K562 (cell line): ENCODE data around the gene HELB. TPM values are rescaled to one million over a fixed set of nuclear protein-coding genes. Genes with fewer than 3 reads are reported as not detected.

ENCODE experiments used
- ATAC-seq: fragments of 200-7000 bp; cut with Tn5 transposase; 3 replicates; pipeline ENCODE4 v1.9.1; 2020; ENCODE audit warnings: moderate library complexity
- BruUV-seq: library from RNA; stranded (reverse); fragments of 400-500 nt; replicated peaks from 2 replicates; lab custom pipeline; 2021; lab: Mats Ljungman, UMichigan
- CTCF ChIA-PET: fragments of 300-600 bp; formaldehyde crosslinking; extraction: SDS; loops from one replicate; lab custom pipeline; 2021; ENCODE audit warnings: low intra/inter-chr PET ratio; lab: Yijun Ruan, JAX
- POLR2A ChIA-PET: fragments of 300-600, 350-650 bp; sonication (Branson Sonifier 250); formaldehyde crosslinking; extraction: SDS; loops from one replicate; lab custom pipeline; 2021; ENCODE audit warnings: antibody characterized with exemption, inconsistent platforms; lab: Yijun Ruan, JAX
- DNase-seq, 4 experiments: peaks; one replicate each; pipeline versions ENCODE4 v3.0.0 to v3.0.0-alpha.2; 2011 to 2018; ENCODE audit warnings: low spot score in 3 of 4, mixed read lengths in 3 of 4; ENCODE audit errors: extremely low read depth in 1 of 4
- FAIRE-seq: peaks from 2 replicates; lab custom pipeline; 2011; peaks lifted over from hg19 to GRCh38; lab: Jason Lieb, UNC
- H2AFZ ChIP-seq: 2 replicates; pipeline ENCODE4 v1.6.0; 2011; ENCODE audit warnings: low read depth, low read length, control low read depth, inconsistent platforms
- H3K27ac ChIP-seq: fragments of 200-600 bp; 3 replicates; pipeline ENCODE4 v1.8.0; 2011; ENCODE audit warnings: low read depth, mild to moderate bottlenecking, control low read depth, inconsistent platforms, low read length, moderate library complexity, mixed read lengths; ENCODE audit errors: extremely low read depth
- H3K27me3 ChIP-seq, 2 experiments: fragments of 300-600 bp in 1 of 2; 2 replicates in 1 of 2; 3 replicates in 1 of 2; pipeline versions ENCODE4 v1.6.0 to v1.8.0; 2011; ENCODE audit warnings: inconsistent platforms in 2 of 2, low read length in 2 of 2, mild to moderate bottlenecking in 1 of 2, mixed read lengths in 1 of 2, moderate library complexity in 1 of 2; ENCODE audit not compliant: control insufficient read depth in 2 of 2, insufficient read depth in 2 of 2
- H3K36me3 ChIP-seq: fragments of 300-600 bp; 3 replicates; pipeline ENCODE4 v1.8.0; 2011; ENCODE audit warnings: mild to moderate bottlenecking, low read length, inconsistent platforms; ENCODE audit not compliant: control insufficient read depth, insufficient read depth
- H3K4me1 ChIP-seq, 2 experiments: fragments of 200-600 bp in 1 of 2; replicated peaks in 1 of 2; 2 replicates in 1 of 2; 3 replicates in 1 of 2; pipeline versions ENCODE4 v1.5.1 to v1.8.0; 2011; ENCODE audit warnings: inconsistent platforms in 2 of 2, low read length in 2 of 2, mild to moderate bottlenecking in 1 of 2, mixed read lengths in 1 of 2, moderate library complexity in 1 of 2; ENCODE audit not compliant: control insufficient read depth in 2 of 2, insufficient read depth in 2 of 2
- H3K4me2 ChIP-seq: 2 replicates; pipeline ENCODE4 v1.6.1; 2011; ENCODE audit warnings: low read length, control low read depth, inconsistent platforms, mixed read lengths; ENCODE audit not compliant: insufficient read depth
- H3K4me3 ChIP-seq: fragments of 200-600 bp; sonication (generic), shearing (Covaris generic); 2 replicates; pipeline ENCODE4 v1.5.1; 2016; ENCODE audit warnings: control low read depth, inconsistent platforms
- H3K79me2 ChIP-seq: fragments of 200-600 bp; 3 replicates; pipeline ENCODE4 v1.8.0; 2011; ENCODE audit warnings: low read length, inconsistent platforms; ENCODE audit not compliant: control insufficient read depth, insufficient read depth
- H3K9ac ChIP-seq, 2 experiments: 2 replicates each; pipeline versions ENCODE4 v1.6.0 to v1.6.1; 2011; ENCODE audit warnings: low read depth in 2 of 2, low read length in 2 of 2, control low read depth in 1 of 2, inconsistent platforms in 1 of 2, mild to moderate bottlenecking in 1 of 2, mixed read lengths in 1 of 2; ENCODE audit not compliant: insufficient read depth in 1 of 2
- H3K9me1 ChIP-seq: one replicate; pipeline ENCODE4 v1.6.0; 2011; ENCODE audit warnings: inconsistent platforms, mild to moderate bottlenecking, low read length, moderate library complexity; ENCODE audit not compliant: control insufficient read depth, insufficient read depth
- H3K9me3 ChIP-seq: replicated peaks from 2 replicates; pipeline ENCODE4 v1.5.1; 2011; ENCODE audit warnings: low read depth, low read length, inconsistent platforms; ENCODE audit not compliant: control insufficient read depth, insufficient read depth
- H4K20me1 ChIP-seq: replicated peaks from 2 replicates; pipeline ENCODE4 v1.6.1; 2011; ENCODE audit warnings: low read length, inconsistent platforms, mixed read lengths; ENCODE audit not compliant: control insufficient read depth, insufficient read depth
- BCOR ChIP-seq: fragments of 450-650 bp; IDR thresholded peaks from 2 replicates; pipeline ENCODE4 v1.6.1; 2016
- CCAR2 ChIP-seq: fragments of 200-400 bp; formaldehyde crosslinking; IDR thresholded peaks from 2 replicates; pipeline ENCODE4 v1.6.1; 2017; ENCODE audit warnings: mild to moderate bottlenecking, low read depth, low read length
- CREB1 ChIP-seq, 2 experiments: sonication (generic) in 1 of 2; formaldehyde crosslinking in 1 of 2; IDR thresholded peaks; 2 replicates each; pipeline versions ENCODE4 v1.6.1 to v1.8.0; 2012 to 2022; ENCODE audit warnings: inconsistent platforms in 1 of 2, mild to moderate bottlenecking in 1 of 2, missing genetic modification reagents in 1 of 2, moderate library complexity in 1 of 2
- DMBX1 ChIP-seq: fragments of 250-450 bp; sonication (Bioruptor Pico); IDR thresholded peaks from 2 replicates; pipeline ENCODE4 v1.8.0; 2022; ENCODE audit warnings: inconsistent platforms, mild to moderate bottlenecking, moderate library complexity, borderline replicate concordance
- PHF20 ChIP-seq: fragments of 450-650 bp; IDR thresholded peaks from 2 replicates; pipeline ENCODE4 v1.6.1; 2018; ENCODE audit not compliant: partially characterized antibody
- ZEB2 ChIP-seq: fragments of 450-650 bp; IDR thresholded peaks from 2 replicates; pipeline ENCODE4 v1.6.1; 2016
- ZNF75A ChIP-seq: fragments of 450-650 bp; formaldehyde crosslinking; IDR thresholded peaks from 2 replicates; pipeline ENCODE4 v1.4.0; 2020; ENCODE audit warnings: mild to moderate bottlenecking
- WGBS: fragments of 100-300 bp; shearing (Covaris generic); methylation state at CpG from one replicate; pipeline ENCODE4 v1.1.6; 2016; ENCODE audit warnings: low coverage, mixed read lengths; ENCODE audit not compliant: insufficient coverage; ENCODE audit errors: missing lambda C conversion rate; 5-methylcytosine and 5-hydroxymethylcytosine counted together
- in situ Hi-C: fragments of 300-500 bp; cut with MboI; formaldehyde crosslinking; loops from 4 replicates; pipeline ENCODE4 v1.15.0; 2018; ENCODE audit warnings: inconsistent platforms, mixed read lengths
- intact Hi-C: fragments of 100-400 bp; cut with micrococcal nuclease; formaldehyde crosslinking; loops from 2 replicates; pipeline ENCODE4 v1.14.2; 2022
- polyA plus RNA-seq, 8 experiments: library from polyadenylated mRNA; depleted of rRNA in 4 of 8; stranded (reverse) in 5 of 8; unstranded in 3 of 8; fragments of >200 nt; fragmentation: Nextera tagmentation in 2 of 8; fragmentation: Illumina TruSeq in 1 of 8; extraction: Ambion mirVana in 2 of 8; extraction: Trizol in 1 of 8; gene quantifications; 2 replicates each; pipeline versions ENCODE4 v1.2.1 to v1.2.3, GENCODE V29; 2011 to 2014; ENCODE audit warnings: inconsistent platforms in 1 of 8, missing spikeins in 1 of 8
- total RNA-seq, 7 experiments: library from RNA; depleted of rRNA in 6 of 7; stranded (reverse); fragments of >200 nt in 6 of 7; fragmentation: Illumina TruSeq in 2 of 7; extraction: Trizol in 2 of 7; gene quantifications; 2 replicates each; pipeline versions ENCODE4 v1.2.1 to v1.2.3, GENCODE V29; 2011 to 2021; ENCODE audit warnings: low replicate concordance in 1 of 7
- TF ChIP-seq, protein P1 (sequence below): fragments of 450-650 bp; IDR thresholded peaks from 2 replicates; pipeline ENCODE4 v1.6.1; 2014; ENCODE audit warnings: low read depth, mild to moderate bottlenecking, moderate library complexity, borderline replicate concordance
- TF ChIP-seq, protein P2 (sequence below): fragments of 250-450 bp; sonication (Bioruptor Pico); IDR thresholded peaks from 2 replicates; pipeline ENCODE4 v1.5.0; 2020; ENCODE audit warnings: mild to moderate bottlenecking
- TF ChIP-seq, protein P3 (sequence below), 2 experiments: fragments of 200-800 bp in 1 of 2; sonication (Bioruptor generic) in 1 of 2; sonication (generic) in 1 of 2; formaldehyde crosslinking in 1 of 2; IDR thresholded peaks in 1 of 2; conservative IDR thresholded peaks in 1 of 2; 2 replicates each; pipeline versions ENCODE4 v1.5.0 to v1.6.1; 2016 to 2020; ENCODE audit warnings: missing compliant biosample characterization in 1 of 2, missing genetic modification characterization in 1 of 2, missing genetic modification reagents in 1 of 2
- TF ChIP-seq, protein P4 (sequence below): fragments of 250-450 bp; sonication (Bioruptor Pico); IDR thresholded peaks from 2 replicates; pipeline ENCODE4 v1.5.0; 2021; ENCODE audit warnings: mild to moderate bottlenecking, moderate library complexity

The HELB gene
- total and polyA plus RNA-seq, 9 of the 15 experiments (the other 6 are each of a cell fraction or from before 2014, with no cell fraction given), result 0.74 to 7.6 (median 2.4) TPM

DNA sequence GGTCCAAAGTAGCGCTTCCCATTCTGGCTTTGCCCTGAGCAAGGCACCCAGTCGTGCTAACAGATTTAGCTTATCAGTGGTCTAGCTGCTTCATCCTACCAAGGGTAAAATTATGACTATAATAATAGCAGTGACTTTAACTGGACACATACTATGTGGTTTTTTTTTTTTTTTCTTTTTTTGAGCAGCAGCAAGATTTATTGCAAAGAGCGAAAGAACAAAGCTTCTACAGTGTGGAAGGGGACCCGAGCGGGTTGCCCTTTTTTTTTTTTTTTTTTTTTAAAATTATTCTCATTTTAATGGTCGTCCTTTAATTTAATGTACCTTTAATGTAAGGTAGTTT is 505 bp downstream of the HELB start:
- H3K4me3 ChIP-seq, result peak overlapping the region; percentile 52
- H4K20me1 ChIP-seq, result no peaks in the 10 kb centered on the region
- intact Hi-C loops (loop anchor here (1.0 kb wide), 1 partner anchor 133 kb away; the partner anchor contains the start of gene TMBIM4), in situ Hi-C loops (no loop called here)
- peak overlapping the region; percentile 98 for H2AFZ ChIP-seq
- CTCF ChIA-PET, result no interaction called here
- H3K36me3 ChIP-seq, result peaks cover 3% of the 10 kb centered on the region; the same call in 1 of the 3 replicates
- BruUV-seq, result TSS peak; percentile 78
- H3K4me2 ChIP-seq, result peak overlapping the region; percentile 91
- H3K27me3 ChIP-seq, result peaks cover 0 to 2% of the 10 kb centered on the region in 2 experiments; a peak in 1 of 5 replicates
- H3K4me1 ChIP-seq, result peaks cover 7 to 9% of the 10 kb centered on the region in 2 experiments; a peak in 4 of 5 replicates
- H3K79me2 ChIP-seq, result peaks cover 10% of the 10 kb centered on the region; the same call in 2 of the 3 replicates
- no peak for DNase-seq
- peak overlapping the region; percentile 73 to 97 for H3K9ac ChIP-seq
- no peaks in the 10 kb centered on the region for H3K9me3 ChIP-seq
- ATAC-seq, result no peak
- POLR2A ChIA-PET, result interaction anchor here (0.6 to 1.8 kb wide), 3 partner anchors 9 to 955 kb away, joined by 4 to 9 read pairs (median 6); no protein-coding TSS in a partner anchor
- FAIRE-seq, result no peak
- WGBS, result 0% methylated on average over 3 of the region's 6 CpGs
- peak overlapping the region; percentile 82 for H3K27ac ChIP-seq
- H3K9me1 ChIP-seq, result no peaks in the 10 kb centered on the region
- no peak for TF ChIP-seq PHF20
- TF ChIP-seq, protein P1, sequence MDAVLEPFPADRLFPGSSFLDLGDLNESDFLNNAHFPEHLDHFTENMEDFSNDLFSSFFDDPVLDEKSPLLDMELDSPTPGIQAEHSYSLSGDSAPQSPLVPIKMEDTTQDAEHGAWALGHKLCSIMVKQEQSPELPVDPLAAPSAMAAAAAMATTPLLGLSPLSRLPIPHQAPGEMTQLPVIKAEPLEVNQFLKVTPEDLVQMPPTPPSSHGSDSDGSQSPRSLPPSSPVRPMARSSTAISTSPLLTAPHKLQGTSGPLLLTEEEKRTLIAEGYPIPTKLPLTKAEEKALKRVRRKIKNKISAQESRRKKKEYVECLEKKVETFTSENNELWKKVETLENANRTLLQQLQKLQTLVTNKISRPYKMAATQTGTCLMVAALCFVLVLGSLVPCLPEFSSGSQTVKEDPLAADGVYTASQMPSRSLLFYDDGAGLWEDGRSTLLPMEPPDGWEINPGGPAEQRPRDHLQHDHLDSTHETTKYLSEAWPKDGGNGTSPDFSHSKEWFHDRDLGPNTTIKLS, result no peak
- no peak for TF ChIP-seq ZNF75A (CRISPR knock-in tag)
- no peak for TF ChIP-seq CCAR2
- no peak for TF ChIP-seq BCOR
- no peak for TF ChIP-seq DMBX1 (CRISPR knock-in tag)
- TF ChIP-seq, protein P2, sequence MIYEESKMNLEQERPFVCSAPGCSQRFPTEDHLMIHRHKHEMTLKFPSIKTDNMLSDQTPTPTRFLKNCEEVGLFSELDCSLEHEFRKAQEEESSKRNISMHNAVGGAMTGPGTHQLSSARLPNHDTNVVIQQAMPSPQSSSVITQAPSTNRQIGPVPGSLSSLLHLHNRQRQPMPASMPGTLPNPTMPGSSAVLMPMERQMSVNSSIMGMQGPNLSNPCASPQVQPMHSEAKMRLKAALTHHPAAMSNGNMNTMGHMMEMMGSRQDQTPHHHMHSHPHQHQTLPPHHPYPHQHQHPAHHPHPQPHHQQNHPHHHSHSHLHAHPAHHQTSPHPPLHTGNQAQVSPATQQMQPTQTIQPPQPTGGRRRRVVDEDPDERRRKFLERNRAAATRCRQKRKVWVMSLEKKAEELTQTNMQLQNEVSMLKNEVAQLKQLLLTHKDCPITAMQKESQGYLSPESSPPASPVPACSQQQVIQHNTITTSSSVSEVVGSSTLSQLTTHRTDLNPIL (CRISPR knock-in tag), result no peak
- TF ChIP-seq, protein P3, sequence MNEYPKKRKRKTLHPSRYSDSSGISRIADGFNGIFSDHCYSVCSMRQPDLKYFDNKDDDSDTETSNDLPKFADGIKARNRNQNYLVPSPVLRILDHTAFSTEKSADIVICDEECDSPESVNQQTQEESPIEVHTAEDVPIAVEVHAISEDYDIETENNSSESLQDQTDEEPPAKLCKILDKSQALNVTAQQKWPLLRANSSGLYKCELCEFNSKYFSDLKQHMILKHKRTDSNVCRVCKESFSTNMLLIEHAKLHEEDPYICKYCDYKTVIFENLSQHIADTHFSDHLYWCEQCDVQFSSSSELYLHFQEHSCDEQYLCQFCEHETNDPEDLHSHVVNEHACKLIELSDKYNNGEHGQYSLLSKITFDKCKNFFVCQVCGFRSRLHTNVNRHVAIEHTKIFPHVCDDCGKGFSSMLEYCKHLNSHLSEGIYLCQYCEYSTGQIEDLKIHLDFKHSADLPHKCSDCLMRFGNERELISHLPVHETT (CRISPR knock-in tag; conservative IDR thresholded peaks at IDR 0.05 in 1 of 2, IDR thresholded peaks at IDR 0.05 in 1 of 2), result peak in 1 of 2 experiments; percentile 46; a peak in 1 of 4 replicates
- TF ChIP-seq, protein P4, sequence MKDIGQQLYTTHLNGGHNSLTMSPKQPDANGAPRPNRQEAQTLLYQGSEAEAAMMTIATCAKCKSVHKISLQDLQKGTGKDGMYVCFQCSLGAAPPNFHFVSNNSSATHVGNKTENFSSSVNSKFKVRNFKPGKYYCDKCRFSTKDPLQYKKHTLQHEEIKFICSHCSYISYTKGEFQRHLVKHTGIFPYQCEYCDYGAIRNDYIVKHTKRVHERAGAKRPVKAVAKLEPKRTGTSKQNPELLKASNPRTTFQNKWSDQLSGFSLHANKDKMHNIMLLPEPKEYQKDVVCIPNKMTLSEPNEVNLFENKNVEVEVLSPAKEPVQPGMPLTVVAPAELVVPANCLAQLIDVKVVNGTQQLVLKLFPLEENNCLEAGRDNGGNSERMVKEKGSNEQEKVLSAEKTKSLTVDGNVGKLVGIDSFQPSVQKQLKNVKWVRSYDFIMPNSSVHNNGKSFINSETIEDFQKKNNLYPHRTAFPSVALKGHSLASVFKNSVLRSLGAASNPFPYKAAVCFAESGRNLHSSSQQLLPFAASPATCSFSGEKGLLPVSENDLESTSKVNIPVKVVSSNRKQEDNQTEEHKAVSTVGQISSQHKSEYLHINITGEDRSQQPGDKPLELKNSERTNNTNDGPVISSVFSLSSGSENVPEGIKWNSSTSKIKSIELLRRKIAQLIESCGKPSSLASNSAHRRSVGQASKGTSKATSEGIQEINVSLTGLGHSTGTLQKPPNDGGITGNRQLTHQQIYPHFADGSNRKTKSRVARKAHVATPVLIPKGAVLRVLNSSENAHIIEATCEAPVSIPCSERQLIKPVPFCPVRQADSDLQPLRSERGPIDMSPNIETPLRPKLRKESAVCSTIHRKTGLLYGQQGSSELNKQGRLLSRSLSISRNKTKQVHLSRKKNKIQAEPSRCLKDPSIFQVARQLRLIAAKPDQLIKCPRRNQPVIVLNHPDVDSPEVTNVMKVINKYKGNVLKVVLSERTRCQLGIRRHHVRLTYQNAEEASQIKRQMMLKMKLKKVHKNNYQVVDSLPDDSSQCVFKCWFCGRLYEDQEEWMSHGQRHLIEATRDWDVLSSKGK (CRISPR knock-in tag), result no peak
- TF ChIP-seq CREB1 (IDR thresholded peaks at IDR 0.05), result no peak
- TF ChIP-seq CREB1 (CRISPR knock-in tag; IDR thresholded peaks at IDR 0.05), result no peak
- TF ChIP-seq ZEB2, result no peak
